Measurements from ENCODE around the gene MARK3. TPM values are rescaled to one million over a fixed set of nuclear protein-coding genes. Genes with fewer than 3 reads are reported as not detected.
"Not testable (repeated sequence)": the region's sequence is repeated elsewhere in the genome, so short reads cannot be mapped to it uniquely, and the experiment has no call there.

The MARK3 gene
- total and polyA plus RNA-seq, 2 of the 4 experiments (the other 2 are of a cell fraction): 78.5 to 80.5 TPM

DNA sequence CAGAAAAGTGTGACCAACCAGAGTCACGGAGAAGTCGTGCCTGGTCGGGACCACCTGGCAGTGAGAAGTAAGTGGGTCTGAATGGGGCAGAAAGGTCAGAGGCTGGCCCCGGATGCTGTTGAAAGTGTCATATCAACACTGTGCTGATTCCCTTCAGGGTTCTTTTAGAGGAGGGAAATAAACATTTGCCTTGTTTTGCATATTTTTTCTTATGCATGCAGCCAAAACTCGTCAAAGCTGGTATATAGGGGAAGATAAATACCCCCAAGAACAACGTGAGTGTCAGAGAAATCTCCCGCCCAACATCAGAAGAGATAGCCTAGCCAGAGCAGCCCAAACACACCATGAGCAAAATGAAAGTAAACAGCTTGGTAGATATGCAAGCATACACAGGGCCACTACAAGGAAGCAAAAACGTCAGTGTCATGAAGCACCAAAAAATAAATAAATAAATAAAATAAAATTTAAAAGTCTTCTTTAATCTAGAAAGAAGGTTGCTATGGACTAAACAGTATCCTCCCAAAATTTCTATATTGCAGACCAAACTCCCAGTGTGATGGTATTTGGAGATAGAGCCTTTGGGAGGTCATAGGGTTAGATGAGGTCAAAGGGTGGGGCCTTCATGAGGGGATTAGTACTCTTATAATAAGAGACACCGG lies 29.1 kb upstream of the MARK3 start:
- Histone ChIP-seq H4K20me1 (ENCODE audit: insufficient read depth, low read length) (no peaks in the 10 kb centered on the region), H2BK120ac (ENCODE audit: low read depth, low read length) (peak overlapping the region; percentile 68), H3K9ac (ENCODE audit: low read depth, low read length) (no peak overlapping the region), H2BK15ac (ENCODE audit: low read depth, low read length) (peak overlapping the region; percentile 20; the same call in 1 of the 3 replicates), H3K36me3 (ENCODE audit: control insufficient read depth, insufficient read depth, low read length) (no peaks in the 10 kb centered on the region), H3K27me3 (ENCODE audit: control insufficient read depth, insufficient read depth, low read length) (no peaks in the 10 kb centered on the region), H3K4ac (ENCODE audit: low read depth, low read length) (peak overlapping the region; percentile 71), H2AK5ac (ENCODE audit: low read depth, low read length) (peak overlapping the region; percentile 78), H4K5ac (ENCODE audit: low read depth, low read length) (peak overlapping the region; percentile 50), H4K91ac (ENCODE audit: insufficient read depth, low read depth, low read length) (peak overlapping the region; percentile 23), H3K9me3 (ENCODE audit: control insufficient read depth, insufficient read depth, low read length) (no peaks in the 10 kb centered on the region), H2AK9ac (replicated peaks; ENCODE audit: low read depth, low read length, poor library complexity) (peak overlapping the region; percentile 77), H3K27ac (ENCODE audit: insufficient read depth, low read length) (no peak overlapping the region), H3K4me3 (ENCODE audit: insufficient read depth, low read depth, low read length) (no peak overlapping the region), H2BK20ac (ENCODE audit: low read depth, low read length) (peak overlapping the region; percentile 66), H3K4me1 (ENCODE audit: control insufficient read depth, insufficient read depth, low read length) (peaks cover 3% of the 10 kb centered on the region; the same call in 1 of the 2 replicates), H2AFZ (replicated peaks; ENCODE audit: low read length, poor library complexity) (peak overlapping the region; percentile 85), H3K14ac (replicated peaks; ENCODE audit: low read depth, low read length) (peak overlapping the region; percentile 72; the same call in 1 of the 2 replicates), H3K56ac (ENCODE audit: extremely low read depth, insufficient read depth, low read length) (no peak overlapping the region), H3K23ac (ENCODE audit: low read depth, low read length) (0 out of 2 replicates have a peak overlapping the region, but pooled peaks have one; percentile 29), H3K79me1 (ENCODE audit: low read depth in 1 of 2, low read length in 2 of 2) (no peaks in the 10 kb centered on the region; a peak in 1 of 4 replicates), H4K8ac (ENCODE audit: low read depth in 2 of 2, low read length in 2 of 2) (peak overlapping the region in 1 of 2 experiments; percentile 49; a peak in 2 of 4 replicates), H3K4me2 (ENCODE audit: low read depth, low read length) (peak overlapping the region; percentile 72; the same call in 1 of the 2 replicates), H3K18ac (ENCODE audit: low read depth, low read length) (peak overlapping the region; percentile 20; the same call in 1 of the 2 replicates), H3K9me1 (ENCODE audit: insufficient read depth, low read length) (peaks cover 15% of the 10 kb centered on the region), H2BK5ac (ENCODE audit: low read depth, low read length, poor library complexity, severe bottlenecking) (no peak overlapping the region)
- intact Hi-C loops (cut with micrococcal nuclease): no loop called here
- no TSS peak for BruUV-seq (replicated peaks)
- WGBS, 2 experiments (ENCODE audit: extremely low coverage in 2 of 2, insufficient read length in 1 of 2): 75% methylated on average over 3 of the region's 9 CpGs; no CpG with 5 or more reads in 1 of the 2 experiments
- dilution Hi-C loops (cut with HindIII; ENCODE audit: low sequenced_read_pairs, unreplicated experiment): no loop called here
- in situ Hi-C loops (cut with MboI; ENCODE audit: low sequenced_read_pairs): no loop called here
- DNase-seq: no peak
- peak; percentile 69 for ATAC-seq (ENCODE audit: low read depth)
- TF ChIP-seq RFX5 (IDR thresholded peaks at IDR 0.05; ENCODE audit: low read depth, low read length): no peak
- CTCF ChIA-PET: interaction anchor here (0.5 to 0.6 kb wide), 2 partner anchors 11 to 144 kb away, joined by 3 read pairs; no protein-coding TSS in a partner anchor
- POLR2A ChIA-PET (ENCODE audit: unreplicated experiment): no interaction called here

GRCh38 chr14:103357552-103357951 lies 27.7 kb upstream of the MARK3 start:
- dilution Hi-C loops (cut with HindIII; ENCODE audit: low sequenced_read_pairs, unreplicated experiment); intact Hi-C loops (cut with micrococcal nuclease); H3K27me3 ChIP-seq (ENCODE audit: control insufficient read depth, insufficient read depth, low read length); H3K27ac ChIP-seq (ENCODE audit: insufficient read depth, low read length); H3K56ac ChIP-seq (ENCODE audit: extremely low read depth, insufficient read depth, low read length); H2AK9ac ChIP-seq (replicated peaks; ENCODE audit: low read depth, low read length, poor library complexity); POLR2A ChIA-PET (ENCODE audit: unreplicated experiment); H4K8ac ChIP-seq (ENCODE audit: low read depth in 2 of 2, low read length in 2 of 2); H3K36me3 ChIP-seq (ENCODE audit: control insufficient read depth, insufficient read depth, low read length); H2BK20ac ChIP-seq (ENCODE audit: low read depth, low read length); H3K4me2 ChIP-seq (ENCODE audit: low read depth, low read length); in situ Hi-C loops (cut with MboI; ENCODE audit: low sequenced_read_pairs); H2BK15ac ChIP-seq (ENCODE audit: low read depth, low read length); H3K79me1 ChIP-seq (ENCODE audit: low read depth in 1 of 2, low read length in 2 of 2); DNase-seq; H3K4me3 ChIP-seq (ENCODE audit: insufficient read depth, low read depth, low read length); H4K20me1 ChIP-seq (ENCODE audit: insufficient read depth, low read length); H3K14ac ChIP-seq (replicated peaks; ENCODE audit: low read depth, low read length); H2AFZ ChIP-seq (replicated peaks; ENCODE audit: low read length, poor library complexity); H3K23ac ChIP-seq (ENCODE audit: low read depth, low read length); H3K18ac ChIP-seq (ENCODE audit: low read depth, low read length); H3K4me1 ChIP-seq (ENCODE audit: control insufficient read depth, insufficient read depth, low read length); BruUV-seq (replicated peaks); H3K9ac ChIP-seq (ENCODE audit: low read depth, low read length); ATAC-seq (ENCODE audit: low read depth); H3K9me3 ChIP-seq (ENCODE audit: control insufficient read depth, insufficient read depth, low read length): not testable (repeated sequence)
- Histone ChIP-seq H2BK120ac (ENCODE audit: low read depth, low read length) (peak overlapping the region; percentile 24; the same call in 1 of the 2 replicates), H3K9me1 (ENCODE audit: insufficient read depth, low read length) (peaks cover 15% of the 10 kb centered on the region), H4K91ac (ENCODE audit: insufficient read depth, low read depth, low read length) (peak overlapping the region; percentile 55), H2AK5ac (ENCODE audit: low read depth, low read length) (peak overlapping the region; percentile 35; the same call in 1 of the 2 replicates), H4K5ac (ENCODE audit: low read depth, low read length) (0 out of 2 replicates have a peak overlapping the region, but pooled peaks have one; percentile 10), H3K4ac (ENCODE audit: low read depth, low read length) (peak overlapping the region; percentile 4; the same call in 1 of the 2 replicates), H2BK5ac (ENCODE audit: low read depth, low read length, poor library complexity, severe bottlenecking) (peak overlapping the region; percentile 14)
- no CpG with 5 or more reads among the region's 10 CpGs for WGBS, 2 experiments (ENCODE audit: extremely low coverage in 2 of 2, insufficient read length in 1 of 2)
- CTCF ChIA-PET: interaction anchor here (0.6 to 1.0 kb wide), 2 partner anchors 12 to 325 kb away, joined by 3 read pairs; no protein-coding TSS in a partner anchor

Measured in IMR-90 (cell line).